Vagina (tissue), 2 donors: ENCODE results near the gene BCOR. TPM values are rescaled to one million over a fixed set of nuclear protein-coding genes. Genes with fewer than 3 reads are reported as not detected.
A peak's percentile ranks its signal among the peaks of the same experiment; 100 is the strongest.

Source experiments
- DNase-seq, 2 donors: peaks; one replicate each; pipeline ENCODE4 v3.0.0-alpha.2; 2017; ENCODE audit errors: extremely low spot score in 2 of 2
- H3K27ac ChIP-seq: fragments of 200-600 bp; sonication (generic); one replicate; pipeline ENCODE4 v1.5.1; 2019
- H3K27me3 ChIP-seq: fragments of 200-600 bp; sonication (generic); one replicate; pipeline ENCODE4 v1.5.1; 2019
- H3K36me3 ChIP-seq, 2 donors: fragments of 200-600 bp; sonication (generic); one replicate each; pipeline ENCODE4 v1.5.1; 2017 to 2019
- H3K4me1 ChIP-seq: fragments of 200-600 bp; sonication (generic); one replicate; pipeline ENCODE4 v1.5.1; 2019
- H3K4me3 ChIP-seq, 2 donors: fragments of 200-600 bp; sonication (generic); 1 replicate in 1 of 2; 2 replicates in 1 of 2; pipeline ENCODE4 v1.5.1; 2016 to 2019
- H3K9me3 ChIP-seq: fragments of 200-600 bp; sonication (generic); one replicate; pipeline ENCODE4 v1.5.1; 2019
- CTCF ChIP-seq, 3 experiments: fragments of 450-650 bp in 2 of 3; fragments of 200-600 bp in 1 of 3; sonication (generic) in 1 of 3; IDR thresholded peaks; one replicate each; pipeline ENCODE4 v1.5.1; 2017 to 2019; ENCODE audit warnings: antibody characterized with exemption in 3 of 3, mild to moderate bottlenecking in 2 of 3, moderate library complexity in 2 of 3
- POLR2A ChIP-seq, 2 donors: fragments of 450-650 bp; IDR thresholded peaks; one replicate each; pipeline ENCODE4 v1.6.1; 2017; ENCODE audit warnings: antibody characterized with exemption in 2 of 2, mild to moderate bottlenecking in 2 of 2, moderate library complexity in 2 of 2
- POLR2AphosphoS5 ChIP-seq, 2 donors: sonication (generic); formaldehyde crosslinking; IDR thresholded peaks; one replicate each; pipeline ENCODE4 v1.9.0; 2017; ENCODE audit warnings: antibody characterized with exemption in 2 of 2, mild to moderate bottlenecking in 2 of 2, low read depth in 1 of 2; ENCODE audit not compliant: insufficient read depth in 1 of 2
- intact Hi-C: fragments of 100-400 bp; cut with DNase I; formaldehyde crosslinking; loops from one replicate; pipeline ENCODE4 v1.15.1; 2023
- total RNA-seq: library from RNA; depleted of rRNA; stranded (reverse); fragments of >200 nt; gene quantifications from one replicate; pipeline ENCODE4 v1.2.3, GENCODE V29; 2016

The BCOR gene
- total RNA-seq, 1 donor from 2014 or later, result 19.9 TPM

GRCh38 chrX:40094900-40095582 is 2.7 kb downstream of the BCOR start:
- intact Hi-C loops, result loop anchor here (5.0 kb wide), 3 partner anchors 62 to 368 kb away; no protein-coding TSS in a partner anchor
- TF ChIP-seq POLR2A (IDR thresholded peaks at IDR 0.05), result no peak
- no peak for TF ChIP-seq POLR2AphosphoS5 (IDR thresholded peaks at IDR 0.05; ENCODE audit: insufficient read depth in 1 of 2, low read depth in 1 of 2)
- TF ChIP-seq CTCF (IDR thresholded peaks at IDR 0.05), result no peak
- Histone ChIP-seq H3K9me3 (no peaks in the 10 kb centered on the region), H3K36me3 (no peaks in the 10 kb centered on the region), H3K4me3 (peak overlapping the region; percentile 61 to 65), H3K27me3 (peaks cover 10% of the 10 kb centered on the region), H3K27ac (no peak overlapping the region), H3K4me1 (peaks cover 33% of the 10 kb centered on the region)
- no peak for DNase-seq

DNA sequence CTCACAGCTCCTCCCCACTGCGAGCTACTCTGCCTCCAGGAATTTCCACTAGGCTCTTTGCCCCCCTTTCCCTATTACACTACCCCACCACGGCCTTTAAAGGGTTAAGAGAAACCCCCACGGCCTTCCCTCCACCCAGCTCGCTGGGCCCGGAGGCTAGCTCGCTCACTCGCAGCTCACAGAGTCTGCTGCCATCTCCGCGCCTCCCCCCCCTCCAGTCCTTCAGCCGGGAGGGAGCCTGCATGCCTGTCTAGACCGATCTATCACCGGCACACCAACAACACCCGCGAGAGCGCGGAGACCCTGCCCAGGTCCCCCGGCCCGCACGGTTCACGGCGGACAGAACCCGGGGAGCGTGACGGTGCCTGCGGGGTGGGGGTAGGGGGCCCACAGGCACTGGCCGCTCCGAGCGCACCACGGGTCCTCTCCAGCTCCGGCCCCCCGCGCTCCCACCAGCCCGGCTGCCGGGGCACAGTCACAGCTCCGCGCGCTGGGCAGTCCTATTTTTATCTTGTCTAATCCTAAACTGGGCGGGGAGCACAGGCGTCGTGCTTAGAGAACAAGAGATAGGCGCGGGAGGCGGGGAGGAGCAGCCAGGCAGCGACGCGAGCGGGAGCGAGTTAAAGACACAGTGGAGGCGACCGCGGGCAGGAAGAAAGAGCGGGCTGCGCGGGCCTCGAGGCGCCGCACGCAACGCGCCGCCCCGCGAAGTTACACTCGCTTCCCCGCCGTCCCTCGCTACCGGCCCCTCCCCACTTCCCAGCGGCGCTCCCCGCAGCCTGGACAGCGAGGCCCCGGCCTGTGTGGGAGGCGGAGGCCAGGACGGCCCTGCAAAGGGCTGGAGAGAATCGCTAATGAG is 3.5 kb downstream of the BCOR start:
- Histone ChIP-seq H3K4me3 (peak overlapping the region; percentile 61 to 65), H3K36me3 (no peaks in the 10 kb centered on the region), H3K27ac (peak overlapping the region; percentile 16), H3K9me3 (no peaks in the 10 kb centered on the region), H3K4me1 (peaks cover 37% of the 10 kb centered on the region), H3K27me3 (peaks cover 10% of the 10 kb centered on the region)
- no peak for TF ChIP-seq POLR2A (IDR thresholded peaks at IDR 0.05)
- peak in 1 of 2 donors; percentile 39 for TF ChIP-seq POLR2AphosphoS5 (IDR thresholded peaks at IDR 0.05; ENCODE audit: insufficient read depth in 1 of 2, low read depth in 1 of 2)
- TF ChIP-seq CTCF (IDR thresholded peaks at IDR 0.05), result no peak
- DNase-seq, result no peak
- intact Hi-C loops, result no loop called here

DNA sequence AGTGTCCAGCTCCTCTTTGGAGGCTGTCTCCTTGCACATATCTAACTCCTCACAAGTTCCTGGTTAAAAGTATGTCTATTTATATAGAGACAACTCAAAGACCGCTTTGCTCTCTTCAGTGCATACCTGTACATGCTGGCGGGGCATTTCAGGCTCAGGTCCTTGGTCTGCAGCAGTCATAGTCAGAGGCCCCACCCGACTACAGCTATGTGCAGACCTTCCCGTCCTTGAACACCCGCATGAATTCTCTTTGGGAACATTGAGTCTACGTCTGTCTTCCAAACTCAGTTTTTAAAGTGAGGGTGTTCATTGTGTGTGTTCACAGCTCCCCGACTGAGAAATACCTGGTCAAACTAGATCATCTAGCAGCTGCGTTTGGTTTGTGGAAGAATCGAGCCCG is 4.2 kb downstream of the BCOR start:
- peaks cover 10% of the 10 kb centered on the region for H3K27me3 ChIP-seq
- DNase-seq, result no peak
- no peak overlapping the region for H3K27ac ChIP-seq
- H3K9me3 ChIP-seq, result no peaks in the 10 kb centered on the region
- TF ChIP-seq POLR2AphosphoS5 (IDR thresholded peaks at IDR 0.05; ENCODE audit: insufficient read depth in 1 of 2, low read depth in 1 of 2) (no peak), CTCF (IDR thresholded peaks at IDR 0.05) (no peak), POLR2A (IDR thresholded peaks at IDR 0.05) (no peak)
- H3K4me3 ChIP-seq, result no peak overlapping the region
- peaks cover 44% of the 10 kb centered on the region for H3K4me1 ChIP-seq
- no peaks in the 10 kb centered on the region for H3K36me3 ChIP-seq
- intact Hi-C loops, result no loop called here

DNA sequence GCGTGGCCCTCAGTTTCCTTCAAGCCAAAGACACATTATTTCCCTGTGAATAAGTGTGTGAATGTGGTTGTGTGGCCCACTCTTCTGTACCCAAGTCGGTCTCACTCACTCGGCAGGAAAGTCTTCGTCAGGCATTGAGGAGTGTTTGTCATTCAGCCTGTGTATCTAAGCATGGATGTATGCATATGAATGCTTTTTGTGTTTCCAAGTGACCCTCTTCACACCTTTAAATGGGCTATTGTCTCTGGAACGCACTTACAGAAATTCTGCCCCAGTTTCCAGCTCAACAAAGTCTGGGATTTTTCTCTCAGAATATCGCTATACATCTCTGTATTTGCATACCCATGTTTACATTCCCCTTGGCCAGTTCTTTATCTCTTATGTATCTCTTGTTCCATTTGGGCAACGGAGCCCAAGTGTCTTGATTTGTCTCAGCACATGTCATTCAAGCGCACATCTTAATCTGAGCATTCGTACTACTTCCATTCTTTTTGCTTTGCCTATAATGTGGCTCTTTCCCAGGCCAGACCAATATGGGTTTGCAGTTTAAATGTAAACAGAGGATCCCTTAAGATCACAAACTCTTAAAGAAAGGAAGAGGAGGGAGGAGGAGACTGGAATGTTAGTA is 4.8 kb downstream of the BCOR start:
- no peak overlapping the region for H3K27ac ChIP-seq
- no peak for DNase-seq
- no peaks in the 10 kb centered on the region for H3K9me3 ChIP-seq
- H3K4me3 ChIP-seq, result no peak overlapping the region
- H3K4me1 ChIP-seq, result peaks cover 51% of the 10 kb centered on the region
- H3K36me3 ChIP-seq, result no peaks in the 10 kb centered on the region
- intact Hi-C loops, result no loop called here
- H3K27me3 ChIP-seq, result peaks cover 10% of the 10 kb centered on the region
- TF ChIP-seq POLR2AphosphoS5 (IDR thresholded peaks at IDR 0.05; ENCODE audit: insufficient read depth in 1 of 2, low read depth in 1 of 2), result no peak
- no peak for TF ChIP-seq POLR2A (IDR thresholded peaks at IDR 0.05)
- no peak for TF ChIP-seq CTCF (IDR thresholded peaks at IDR 0.05)
